Ovary (tissue), 9 donors: ENCODE data around the gene EFTUD2. TPM values are rescaled to one million over a fixed set of nuclear protein-coding genes. Genes with fewer than 3 reads are reported as not detected.
"Not testable (repeated sequence)": the region's sequence is repeated elsewhere in the genome, so short reads cannot be mapped to it uniquely, and the experiment has no call there.

Source experiments
- DNase-seq, 5 donors: peaks; one replicate each; pipeline ENCODE4 v3.0.0-alpha.2; 2019 to 2020
- H3K27ac ChIP-seq, 2 donors: fragments of 200-600 bp; one replicate each; pipeline versions ENCODE4 v1.5.1 to v1.8.0; 2019 to 2022
- H3K27me3 ChIP-seq: fragments of 200-600 bp; one replicate; pipeline ENCODE4 v1.8.0; 2022
- H3K36me3 ChIP-seq: fragments of 200-600 bp; sonication (generic); one replicate; pipeline ENCODE4 v1.5.1; 2019
- H3K4me1 ChIP-seq: one replicate; pipeline ENCODE4 v1.8.1; 2013; ENCODE audit warnings: mild to moderate bottlenecking, moderate library complexity; ENCODE audit not compliant: insufficient read depth
- H3K4me3 ChIP-seq: fragments of 200-600 bp; sonication (generic); one replicate; pipeline ENCODE4 v1.5.1; 2017
- H3K9me3 ChIP-seq, 2 donors: fragments of 200-600 bp in 1 of 2; sonication (generic) in 1 of 2; one replicate each; pipeline versions ENCODE4 v1.5.1 to v1.8.1; 2013 to 2019; ENCODE audit warnings: mild to moderate bottlenecking in 1 of 2, moderate library complexity in 1 of 2
- EP300 ChIP-seq: sonication (generic); formaldehyde crosslinking; IDR thresholded peaks from one replicate; pipeline ENCODE4 v1.6.1; 2017; ENCODE audit warnings: antibody characterized with exemption
- POLR2A ChIP-seq: fragments of 450-650 bp; IDR thresholded peaks from one replicate; pipeline ENCODE4 v1.6.1; 2017; ENCODE audit warnings: antibody characterized with exemption, mild to moderate bottlenecking, moderate library complexity
- WGBS, 3 donors: extraction: QIAGEN DNeasy Blood & Tissue Kit in 1 of 3; methylation state at CpG; one replicate each; pipeline versions ENCODE4 v1.1.5 to v1.1.7; 2013 to 2017; 5-methylcytosine and 5-hydroxymethylcytosine counted together
- intact Hi-C, 4 donors: fragments of 100-400 bp; cut with DNase I; formaldehyde crosslinking; loops; one replicate each; pipeline versions ENCODE4 v1.11.0 to v1.15.1; 2022 to 2023
- polyA plus RNA-seq, 2 donors: library from polyadenylated mRNA; stranded (reverse); fragments of 200-250 nt in 1 of 2; fragments of 350-450 nt in 1 of 2; fragmentation: Illumina TruSeq in 1 of 2; extraction: RNeasy Lipid Tissue Mini Kit (QIAGEN cat#74804) in 1 of 2; gene quantifications; one replicate each; pipeline ENCODE4 v1.2.3, GENCODE V29; 2013 to 2014
- total RNA-seq, 7 donors: library from RNA; depleted of rRNA in 2 of 7; stranded (reverse); fragments of >200 nt in 2 of 7; fragmentation: NEBNext Ultra II Directional in 3 of 7; extraction: Animal tissue kit (Norgen Biotek cat#: 25700) in 3 of 7; gene quantifications; one replicate each; pipeline versions ENCODE4 v1.1.0 to v1.2.4, GENCODE V29; 2016 to 2023
- TF ChIP-seq, protein P1 (sequence below), 3 donors: fragments of 450-650 bp in 2 of 3; fragments of 200-600 bp in 1 of 3; IDR thresholded peaks; one replicate each; pipeline versions ENCODE4 v1.5.1 to v1.8.0; 2016 to 2022; ENCODE audit warnings: antibody characterized with exemption in 3 of 3, mild to moderate bottlenecking in 1 of 3
- donor health status: DM: no; HTN: no; CAD: no; lungs with moderate emphysema.
- donor health status: DM: no; HTN: no; CAD: no.
- donor health status: Bipolar disorder and iron deficiency.
- donor health status: DM: yes; HTN: yes; CAD: no.
- donor health status: DM: no; HTN: no; CAD: no.
- donor health status: DM: yes; HTN: yes; CAD: no.

The EFTUD2 gene
- total and polyA plus RNA-seq, 9 donors: 22.2 to 111 (median 62.5) TPM

DNA sequence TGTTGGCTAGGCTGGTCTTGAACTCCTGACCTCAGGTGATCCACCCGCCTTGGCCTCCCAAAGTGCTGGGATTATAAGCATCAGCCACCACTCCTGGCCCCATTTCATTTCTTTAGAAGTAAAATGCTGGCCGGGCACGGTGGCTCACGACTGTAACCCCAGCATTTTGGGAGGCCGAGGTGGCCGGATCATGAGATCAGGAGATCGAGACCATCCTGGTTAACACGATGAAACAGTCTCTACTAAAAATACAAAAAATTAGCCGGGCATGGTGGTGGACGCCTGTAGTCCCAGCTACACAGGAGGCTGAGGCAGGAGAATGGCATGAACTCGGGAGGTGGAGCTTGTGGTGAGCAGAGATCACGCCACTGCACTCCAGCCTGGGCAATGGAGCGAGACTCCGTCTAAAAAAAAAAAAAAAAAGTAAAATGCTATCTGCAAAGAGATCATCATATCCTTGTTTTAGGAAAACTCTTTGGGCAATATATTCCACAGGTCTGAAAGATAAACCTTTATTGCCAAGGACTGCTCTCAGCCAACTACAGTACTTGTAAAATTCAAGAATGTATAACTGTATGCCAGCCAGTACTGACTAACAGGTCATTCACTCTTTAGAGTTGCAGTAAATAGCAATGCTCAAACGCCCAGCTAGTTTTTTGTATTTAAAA, 73.0 kb downstream of the EFTUD2 start:
- Histone ChIP-seq H3K4me3 (no peak overlapping the region), H3K9me3 (no peaks in the 10 kb centered on the region), H3K27me3 (no peaks in the 10 kb centered on the region), H3K27ac (no peak overlapping the region), H3K36me3 (no peaks in the 10 kb centered on the region), H3K4me1 (no peaks in the 10 kb centered on the region)
- intact Hi-C loops: no loop called here
- 86 to 91% (median 91%) methylated on average over 15 of the region's 15 CpGs for WGBS, 3 donors
- TF ChIP-seq EP300: no peak
- TF ChIP-seq, protein P1, sequence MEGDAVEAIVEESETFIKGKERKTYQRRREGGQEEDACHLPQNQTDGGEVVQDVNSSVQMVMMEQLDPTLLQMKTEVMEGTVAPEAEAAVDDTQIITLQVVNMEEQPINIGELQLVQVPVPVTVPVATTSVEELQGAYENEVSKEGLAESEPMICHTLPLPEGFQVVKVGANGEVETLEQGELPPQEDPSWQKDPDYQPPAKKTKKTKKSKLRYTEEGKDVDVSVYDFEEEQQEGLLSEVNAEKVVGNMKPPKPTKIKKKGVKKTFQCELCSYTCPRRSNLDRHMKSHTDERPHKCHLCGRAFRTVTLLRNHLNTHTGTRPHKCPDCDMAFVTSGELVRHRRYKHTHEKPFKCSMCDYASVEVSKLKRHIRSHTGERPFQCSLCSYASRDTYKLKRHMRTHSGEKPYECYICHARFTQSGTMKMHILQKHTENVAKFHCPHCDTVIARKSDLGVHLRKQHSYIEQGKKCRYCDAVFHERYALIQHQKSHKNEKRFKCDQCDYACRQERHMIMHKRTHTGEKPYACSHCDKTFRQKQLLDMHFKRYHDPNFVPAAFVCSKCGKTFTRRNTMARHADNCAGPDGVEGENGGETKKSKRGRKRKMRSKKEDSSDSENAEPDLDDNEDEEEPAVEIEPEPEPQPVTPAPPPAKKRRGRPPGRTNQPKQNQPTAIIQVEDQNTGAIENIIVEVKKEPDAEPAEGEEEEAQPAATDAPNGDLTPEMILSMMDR (IDR thresholded peaks at IDR 0.05): no peak
- DNase-seq: peak in 1 of 5 donors; percentile 1

DNA sequence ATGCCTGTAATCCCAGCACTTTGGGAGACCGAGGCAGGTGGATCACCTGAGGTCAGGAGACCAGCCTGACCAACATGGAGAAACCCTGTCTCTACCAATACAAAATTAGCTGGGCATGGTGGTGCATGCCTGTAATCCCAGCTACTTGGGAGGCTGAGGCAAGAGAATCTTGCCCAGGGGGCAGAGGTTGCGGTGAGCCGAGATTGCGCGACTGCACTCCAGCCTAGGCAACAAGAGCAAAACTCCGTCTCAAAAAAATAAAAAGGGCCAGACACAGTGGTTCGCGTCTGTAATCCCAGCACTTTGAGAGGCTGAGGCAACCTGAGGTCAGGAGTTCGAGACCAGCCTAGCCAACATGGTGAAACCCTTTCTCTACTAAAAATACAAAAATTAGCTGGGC, 74.0 kb downstream of the EFTUD2 start:
- not testable (repeated sequence) for H3K27ac ChIP-seq

DNA sequence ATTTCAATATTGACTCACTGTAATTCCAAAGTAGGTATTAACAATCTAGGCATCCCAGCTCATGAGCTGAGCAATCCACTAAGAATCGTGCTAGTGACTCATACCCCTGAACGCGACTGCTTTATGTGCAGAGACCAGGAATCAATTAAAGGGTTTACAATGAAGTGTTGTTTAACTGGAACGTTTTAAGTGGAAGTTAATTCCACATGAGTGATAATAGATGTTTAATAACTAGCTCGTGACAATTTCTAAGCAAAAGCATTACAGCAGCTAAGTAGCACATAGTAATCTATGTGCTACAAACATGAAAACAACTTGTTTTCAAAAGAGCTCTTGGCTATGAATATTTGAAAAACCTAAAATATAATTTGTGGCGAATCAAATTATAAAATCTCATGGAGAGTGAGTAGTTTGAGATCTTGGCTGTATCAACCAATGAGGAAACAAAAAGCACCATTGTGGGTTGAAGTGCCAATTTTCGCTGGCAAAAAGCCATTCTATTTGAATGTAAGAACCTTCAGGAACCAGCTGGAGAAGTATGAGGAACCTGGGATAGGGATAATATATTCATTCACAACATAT, 78.5 kb downstream of the EFTUD2 start:
- WGBS, 3 donors: 41 to 59% (median 52%) methylated on average over 7 of the region's 7 CpGs
- no peak overlapping the region for H3K4me3 ChIP-seq
- DNase-seq: no peak
- H3K9me3 ChIP-seq: no peaks in the 10 kb centered on the region
- no peaks in the 10 kb centered on the region for H3K4me1 ChIP-seq
- H3K27ac ChIP-seq: no peak overlapping the region
- TF ChIP-seq EP300 (no peak), POLR2A (no peak)
- TF ChIP-seq, protein P1 (IDR thresholded peaks at IDR 0.05): no peak
- intact Hi-C loops: no loop called here
- H3K27me3 ChIP-seq: no peaks in the 10 kb centered on the region
- H3K36me3 ChIP-seq: no peaks in the 10 kb centered on the region

More for the DNA sequence above, 74.0 kb downstream of the EFTUD2 start:
- H3K27me3 ChIP-seq, H3K9me3 ChIP-seq, H3K36me3 ChIP-seq, intact Hi-C loops, H3K4me1 ChIP-seq, H3K4me3 ChIP-seq: not testable (repeated sequence)
- 94 to 96% (median 95%) methylated on average over 9 of the region's 9 CpGs for WGBS, 3 donors
- DNase-seq: peak in 1 of 5 donors; percentile 7

DNA sequence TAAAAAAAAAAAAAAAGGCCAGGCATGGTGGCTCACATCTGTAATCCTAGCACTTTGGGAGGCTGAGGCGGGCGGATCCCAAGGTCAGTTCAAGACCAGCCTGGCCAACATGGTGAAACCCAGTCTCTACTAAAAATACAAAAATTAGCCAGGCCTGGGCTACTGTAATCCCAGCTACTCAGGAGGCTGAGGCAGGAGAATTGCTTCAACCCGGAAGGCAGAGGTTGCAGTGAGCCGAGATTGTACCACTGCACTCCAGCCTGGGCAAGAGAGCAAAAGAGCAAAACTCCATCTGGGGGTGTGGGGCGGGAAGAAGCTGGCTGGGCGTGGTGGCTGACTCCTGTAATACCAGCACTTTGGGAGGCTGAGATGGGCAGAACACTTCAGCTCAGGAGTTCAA, 80.7 kb downstream of the EFTUD2 start:
- H3K27ac ChIP-seq, H3K4me1 ChIP-seq, H3K9me3 ChIP-seq, intact Hi-C loops, H3K4me3 ChIP-seq, H3K27me3 ChIP-seq, H3K36me3 ChIP-seq, DNase-seq: not testable (repeated sequence)
- WGBS, 3 donors: 88 to 91% (median 91%) methylated on average over 6 of the region's 6 CpGs

DNA sequence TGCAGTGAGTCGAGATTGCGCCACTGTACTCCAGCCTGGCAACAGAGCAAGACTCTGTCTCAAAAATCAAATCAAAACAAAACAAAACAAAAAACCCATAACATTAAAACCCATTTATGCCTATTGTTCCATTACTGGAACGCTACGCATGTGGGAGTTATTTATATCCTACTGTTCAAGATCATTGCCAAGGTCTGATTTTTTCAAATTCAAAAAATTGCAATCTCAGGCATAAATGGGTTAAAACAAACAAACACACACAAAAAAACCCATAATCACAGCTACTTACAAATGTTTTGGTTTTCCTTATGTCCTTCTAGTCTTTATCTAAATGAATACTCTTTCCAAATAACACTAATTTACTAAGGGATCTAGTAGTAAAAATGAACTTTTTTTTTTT, 87.0 kb downstream of the EFTUD2 start:
- WGBS, 3 donors: 17 to 30% (median 25%) methylated on average over 4 of the region's 4 CpGs
- Histone ChIP-seq H3K4me1 (peaks cover 2% of the 10 kb centered on the region), H3K9me3 (no peaks in the 10 kb centered on the region), H3K27ac (no peak overlapping the region), H3K36me3 (no peaks in the 10 kb centered on the region), H3K4me3 (no peak overlapping the region), H3K27me3 (no peaks in the 10 kb centered on the region)
- intact Hi-C loops: no loop called here
- TF ChIP-seq EP300 (no peak), POLR2A (no peak)
- TF ChIP-seq, protein P1 (IDR thresholded peaks at IDR 0.05): no peak
- no peak for DNase-seq

DNA sequence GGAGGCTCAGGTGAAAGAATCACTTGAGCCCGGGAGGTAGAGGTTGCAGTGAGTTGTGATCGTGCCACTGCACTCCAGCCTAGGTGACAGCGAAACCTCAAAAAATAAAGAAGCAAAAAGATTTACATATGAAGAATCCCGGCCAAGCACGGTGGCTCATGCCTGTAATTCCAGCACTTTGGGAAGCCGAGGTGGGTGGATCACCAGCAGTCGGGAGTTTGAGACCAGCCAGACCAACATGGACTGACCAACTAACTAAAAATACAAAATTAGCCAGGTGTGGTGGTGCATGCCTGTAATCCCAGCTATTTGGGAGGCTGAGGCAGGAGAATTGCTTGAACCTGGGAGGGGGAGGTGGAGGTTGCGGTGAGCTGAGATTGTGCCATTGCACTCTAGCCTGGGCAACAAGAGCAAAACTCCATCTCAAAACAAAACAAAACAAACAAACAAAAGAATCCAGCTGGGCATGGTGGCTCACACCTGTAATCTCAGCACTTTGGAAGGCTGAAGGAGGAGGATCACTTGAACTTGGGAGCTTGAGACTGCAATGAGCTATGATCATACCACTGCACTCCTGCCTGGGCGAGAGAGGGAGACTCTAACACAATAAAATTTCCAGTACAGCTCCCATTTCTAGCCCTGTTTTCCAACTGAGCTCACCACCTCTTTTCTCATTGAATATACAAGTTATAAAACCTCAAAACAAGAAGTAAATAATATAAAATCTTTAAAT, 90.4 kb downstream of the EFTUD2 start:
- H3K27me3 ChIP-seq, H3K9me3 ChIP-seq, H3K36me3 ChIP-seq, intact Hi-C loops, DNase-seq, H3K4me1 ChIP-seq, H3K4me3 ChIP-seq, H3K27ac ChIP-seq: not testable (repeated sequence)
- 89 to 96% (median 95%) methylated on average over 9 of the region's 9 CpGs for WGBS, 3 donors
